Neural progenitor cell (in vitro differentiated cells): ENCODE measurements around the gene GOLGA6A. TPM values are rescaled to one million over a fixed set of nuclear protein-coding genes. Genes with fewer than 3 reads are reported as not detected.
"Not testable (repeated sequence)": the region's sequence is repeated elsewhere in the genome, so short reads cannot be mapped to it uniquely, and the experiment has no call there.

ENCODE experiments used
- DNase-seq: peaks from one replicate; pipeline ENCODE4 v3.0.0-alpha.2; 2016; ENCODE audit warnings: low spot score
- H2AFZ ChIP-seq: fragments of 200-600 bp; sonication (generic); replicated peaks from 2 replicates; pipeline ENCODE4 v1.6.1; 2016; ENCODE audit warnings: antibody characterized with exemption
- H3F3A ChIP-seq: fragments of 200-600 bp; sonication (generic); 2 replicates; pipeline ENCODE4 v1.6.1; 2016; ENCODE audit warnings: antibody characterized with exemption, low read depth
- H3K27ac ChIP-seq: fragments of 200-600 bp; sonication (generic); 2 replicates; pipeline ENCODE4 v1.5.1; 2016; ENCODE audit warnings: mild to moderate bottlenecking
- H3K27me3 ChIP-seq: fragments of 200-600 bp; sonication (generic); 2 replicates; pipeline ENCODE4 v1.6.1; 2016; ENCODE audit warnings: mild to moderate bottlenecking, moderate library complexity
- H3K36me3 ChIP-seq: fragments of 200-600 bp; sonication (generic); 2 replicates; pipeline ENCODE4 v1.5.1; 2016
- H3K4me1 ChIP-seq: fragments of 200-600 bp; sonication (generic); 2 replicates; pipeline ENCODE4 v1.6.1; 2016; ENCODE audit warnings: mixed run types
- H3K4me2 ChIP-seq: fragments of 200-600 bp; sonication (generic); 2 replicates; pipeline ENCODE4 v1.6.1; 2016
- H3K4me3 ChIP-seq: fragments of 200-600 bp; sonication (generic); 2 replicates; pipeline ENCODE4 v1.5.1; 2016
- H3K79me2 ChIP-seq: fragments of 200-600 bp; sonication (generic); 2 replicates; pipeline ENCODE4 v1.6.1; 2016; ENCODE audit warnings: low read depth
- H3K9ac ChIP-seq: fragments of 200-600 bp; sonication (generic); 2 replicates; pipeline ENCODE4 v1.6.1; 2016
- H3K9me3 ChIP-seq: fragments of 200-600 bp; sonication (generic); 2 replicates; pipeline ENCODE4 v1.5.1; 2016; ENCODE audit warnings: low read depth
- H4K20me1 ChIP-seq: fragments of 200-600 bp; sonication (generic); 2 replicates; pipeline ENCODE4 v1.6.1; 2016; ENCODE audit warnings: low read depth
- H3K27ac Mint-ChIP-seq: 3 replicates; pipeline ENCODE4 v1.8.0; 2021; ENCODE audit warnings: mixed read lengths
- H3K27me3 Mint-ChIP-seq: 2 replicates; pipeline ENCODE4 v1.8.0; 2022; ENCODE audit warnings: low read depth, mild to moderate bottlenecking, inconsistent platforms, moderate library complexity, mixed read lengths; ENCODE audit not compliant: insufficient read depth
- H3K36me3 Mint-ChIP-seq: 3 replicates; pipeline ENCODE4 v1.8.0; 2021; ENCODE audit warnings: mixed read lengths
- H3K4me1 Mint-ChIP-seq: 3 replicates; pipeline ENCODE4 v1.8.0; 2021; ENCODE audit warnings: mixed read lengths
- H3K4me3 Mint-ChIP-seq: 3 replicates; pipeline ENCODE4 v1.8.0; 2021; ENCODE audit warnings: mild to moderate bottlenecking, moderate library complexity, mixed read lengths
- H3K9me3 Mint-ChIP-seq: 3 replicates; pipeline ENCODE4 v1.8.0; 2020; ENCODE audit warnings: mixed read lengths
- total RNA-seq: library from RNA; depleted of rRNA; stranded (reverse); fragments of >200 nt; gene quantifications from 2 replicates; pipeline ENCODE4 v1.2.3, GENCODE V29; 2015; ENCODE audit warnings: low replicate concordance
- TF ChIP-seq, protein P1 (sequence below): fragments of 200-600 bp; sonication (generic); IDR thresholded peaks from 2 replicates; pipeline ENCODE4 v1.5.1; 2017; ENCODE audit warnings: antibody characterized with exemption, mild to moderate bottlenecking

GOLGA6A gene
- total RNA-seq, 1 donor from 2014 or later: 0.04 TPM

- not testable (repeated sequence) for H3K36me3 Mint-ChIP-seq, H3K27me3 ChIP-seq, H3K4me3 ChIP-seq, H3K9me3 ChIP-seq, H3K4me1 ChIP-seq, H3K4me2 ChIP-seq, H3K9me3 Mint-ChIP-seq, H3K27me3 Mint-ChIP-seq, DNase-seq, H3K9ac ChIP-seq, H4K20me1 ChIP-seq, H3K27ac Mint-ChIP-seq, H3K79me2 ChIP-seq, H3F3A ChIP-seq, H3K4me3 Mint-ChIP-seq, H3K36me3 ChIP-seq, H3K27ac ChIP-seq, H3K4me1 Mint-ChIP-seq, H2AFZ ChIP-seq
Observed at GRCh38 chr15:74096753-74097474, 14.6 kb upstream of the GOLGA6A start.

- H3K36me3 Mint-ChIP-seq, H3K27me3 Mint-ChIP-seq, H3K4me3 Mint-ChIP-seq, H3K27ac ChIP-seq, H3K4me1 ChIP-seq, H3K79me2 ChIP-seq, DNase-seq, H3K27me3 ChIP-seq, H3K4me3 ChIP-seq, H3K36me3 ChIP-seq, H3K4me2 ChIP-seq, H3K27ac Mint-ChIP-seq, H3K4me1 Mint-ChIP-seq, H2AFZ ChIP-seq, H3K9me3 Mint-ChIP-seq, H3F3A ChIP-seq, H4K20me1 ChIP-seq, H3K9ac ChIP-seq, H3K9me3 ChIP-seq: not testable (repeated sequence)
Observed at GRCh38 chr15:74095610-74096009, 13.3 kb upstream of the GOLGA6A start.

DNA sequence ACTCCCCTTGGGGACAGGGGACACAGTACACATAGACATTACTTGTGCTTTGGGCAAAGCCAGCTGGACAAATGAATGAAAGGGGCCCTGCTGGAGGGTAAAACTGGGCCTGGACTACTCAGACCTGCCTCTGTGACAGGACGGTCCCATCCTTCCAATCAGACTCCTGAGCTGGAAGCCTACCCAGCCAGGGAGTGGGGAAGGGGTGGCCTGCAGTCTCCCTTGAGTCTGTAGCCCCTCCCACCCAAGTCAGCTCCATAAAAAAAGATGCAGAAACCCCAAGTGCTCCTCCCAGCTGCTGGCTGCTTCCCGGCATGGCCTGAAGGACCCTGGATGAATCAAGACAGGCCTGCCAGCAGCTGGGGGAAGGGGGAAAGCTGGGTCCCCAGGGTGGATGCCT, 12.2 kb upstream of the GOLGA6A start:
- not testable (repeated sequence) for H3K9me3 Mint-ChIP-seq, H3K9ac ChIP-seq, H4K20me1 ChIP-seq, H3K4me1 Mint-ChIP-seq, H3K4me3 ChIP-seq, H3K4me3 Mint-ChIP-seq, H3K27me3 Mint-ChIP-seq, H3K4me1 ChIP-seq, H3F3A ChIP-seq, H2AFZ ChIP-seq, H3K36me3 Mint-ChIP-seq, H3K79me2 ChIP-seq, H3K27ac Mint-ChIP-seq, H3K4me2 ChIP-seq, H3K27me3 ChIP-seq, H3K27ac ChIP-seq, H3K9me3 ChIP-seq, DNase-seq, H3K36me3 ChIP-seq

DNA sequence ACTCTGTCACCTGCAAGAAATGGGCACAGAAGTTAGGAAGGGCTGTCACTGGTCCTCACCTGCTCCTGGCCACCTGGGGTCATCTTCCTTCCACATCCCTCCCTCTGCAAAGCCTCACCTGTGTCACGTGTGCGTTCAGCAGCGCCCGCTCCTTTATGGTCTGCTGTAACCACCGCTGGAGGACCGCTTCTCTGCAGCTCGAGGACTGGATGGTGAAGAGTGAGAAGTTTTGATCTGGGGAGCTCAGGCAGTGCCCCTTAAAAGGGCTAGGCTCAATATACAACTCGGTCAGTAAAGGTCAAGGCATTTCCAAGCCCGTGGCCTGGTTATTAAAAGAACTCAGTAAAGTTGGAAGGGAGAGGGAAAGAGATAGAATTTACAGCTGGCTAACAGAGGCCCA, 6.6 kb downstream of the GOLGA6A start:
- not testable (repeated sequence) for H3K4me1 ChIP-seq, H4K20me1 ChIP-seq, H3K27me3 ChIP-seq, H3K27ac ChIP-seq, H3K9me3 Mint-ChIP-seq, H3K9me3 ChIP-seq, H3K9ac ChIP-seq, H3K4me1 Mint-ChIP-seq, H3K4me3 Mint-ChIP-seq, H3K36me3 ChIP-seq, H3K79me2 ChIP-seq, H3K27ac Mint-ChIP-seq, H3K27me3 Mint-ChIP-seq, H2AFZ ChIP-seq, H3F3A ChIP-seq, H3K4me3 ChIP-seq, H3K36me3 Mint-ChIP-seq, H3K4me2 ChIP-seq, DNase-seq

- H3K79me2 ChIP-seq, H2AFZ ChIP-seq, H3K27ac ChIP-seq, H4K20me1 ChIP-seq, H3K27me3 Mint-ChIP-seq, H3K4me1 Mint-ChIP-seq, H3K27me3 ChIP-seq, H3F3A ChIP-seq, H3K4me3 ChIP-seq, H3K36me3 Mint-ChIP-seq, H3K4me1 ChIP-seq, H3K36me3 ChIP-seq, H3K9me3 ChIP-seq, H3K9me3 Mint-ChIP-seq, H3K9ac ChIP-seq, H3K4me3 Mint-ChIP-seq, DNase-seq, H3K27ac Mint-ChIP-seq, H3K4me2 ChIP-seq: not testable (repeated sequence)
- TF ChIP-seq, protein P1, sequence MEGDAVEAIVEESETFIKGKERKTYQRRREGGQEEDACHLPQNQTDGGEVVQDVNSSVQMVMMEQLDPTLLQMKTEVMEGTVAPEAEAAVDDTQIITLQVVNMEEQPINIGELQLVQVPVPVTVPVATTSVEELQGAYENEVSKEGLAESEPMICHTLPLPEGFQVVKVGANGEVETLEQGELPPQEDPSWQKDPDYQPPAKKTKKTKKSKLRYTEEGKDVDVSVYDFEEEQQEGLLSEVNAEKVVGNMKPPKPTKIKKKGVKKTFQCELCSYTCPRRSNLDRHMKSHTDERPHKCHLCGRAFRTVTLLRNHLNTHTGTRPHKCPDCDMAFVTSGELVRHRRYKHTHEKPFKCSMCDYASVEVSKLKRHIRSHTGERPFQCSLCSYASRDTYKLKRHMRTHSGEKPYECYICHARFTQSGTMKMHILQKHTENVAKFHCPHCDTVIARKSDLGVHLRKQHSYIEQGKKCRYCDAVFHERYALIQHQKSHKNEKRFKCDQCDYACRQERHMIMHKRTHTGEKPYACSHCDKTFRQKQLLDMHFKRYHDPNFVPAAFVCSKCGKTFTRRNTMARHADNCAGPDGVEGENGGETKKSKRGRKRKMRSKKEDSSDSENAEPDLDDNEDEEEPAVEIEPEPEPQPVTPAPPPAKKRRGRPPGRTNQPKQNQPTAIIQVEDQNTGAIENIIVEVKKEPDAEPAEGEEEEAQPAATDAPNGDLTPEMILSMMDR: peak; percentile 50
Observed at GRCh38 chr15:74072614-74073337, 9.6 kb downstream of the GOLGA6A start.

DNA sequence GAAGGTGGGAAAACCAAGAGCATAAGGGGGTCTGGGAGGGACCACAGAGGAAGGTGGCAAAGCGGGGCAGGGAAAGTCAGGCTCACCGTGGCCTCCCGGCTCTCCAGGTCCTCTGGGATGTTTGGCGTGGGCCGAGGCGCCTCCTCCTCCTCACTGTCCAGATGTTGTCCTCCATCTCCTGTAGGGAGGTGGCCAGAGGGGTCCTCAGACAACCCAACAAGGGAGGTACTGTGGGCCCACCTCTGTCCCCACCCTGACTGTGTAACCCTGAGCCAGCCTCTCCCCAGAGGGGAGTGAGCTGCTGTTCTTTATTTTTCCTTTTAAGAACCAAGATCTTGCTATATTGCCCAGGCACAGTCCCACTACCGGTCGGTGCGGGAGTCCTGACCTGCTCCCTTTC, 10.2 kb downstream of the GOLGA6A start:
- DNase-seq, H3K27me3 Mint-ChIP-seq, H3K4me3 Mint-ChIP-seq, H3K4me1 Mint-ChIP-seq, H3K4me1 ChIP-seq, H3K9ac ChIP-seq, H3F3A ChIP-seq, H3K27ac ChIP-seq, H3K9me3 Mint-ChIP-seq, H3K9me3 ChIP-seq, H3K36me3 ChIP-seq, H2AFZ ChIP-seq, H3K27ac Mint-ChIP-seq, H3K79me2 ChIP-seq, H3K27me3 ChIP-seq, H4K20me1 ChIP-seq, H3K4me2 ChIP-seq, H3K4me3 ChIP-seq, H3K36me3 Mint-ChIP-seq: not testable (repeated sequence)

DNA sequence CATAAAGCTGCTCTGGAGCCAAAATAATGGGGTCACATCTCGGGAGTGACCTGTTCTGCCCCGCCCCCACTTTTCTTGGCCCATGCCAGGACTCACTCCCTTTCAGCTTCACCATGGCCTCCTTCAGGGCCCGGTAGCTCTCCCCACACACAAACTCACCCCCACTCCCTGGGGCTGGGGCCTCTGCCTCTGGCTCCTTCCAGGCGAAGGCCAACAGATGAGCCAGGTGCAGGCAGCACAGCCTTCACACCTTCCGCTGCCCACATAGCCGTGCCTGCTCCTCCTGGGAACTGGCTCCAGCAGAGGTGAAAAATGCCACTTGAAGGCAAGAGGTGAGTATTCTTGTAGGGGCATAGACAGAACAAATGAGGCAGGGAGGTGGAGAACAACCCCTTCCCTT, 10.7 kb downstream of the GOLGA6A start:
- DNase-seq, H3F3A ChIP-seq, H3K27ac Mint-ChIP-seq, H3K79me2 ChIP-seq, H2AFZ ChIP-seq, H3K27me3 ChIP-seq, H3K9me3 Mint-ChIP-seq, H3K4me1 Mint-ChIP-seq, H3K27me3 Mint-ChIP-seq, H3K9ac ChIP-seq, H3K27ac ChIP-seq, H3K36me3 ChIP-seq, H3K4me1 ChIP-seq, H4K20me1 ChIP-seq, H3K4me2 ChIP-seq, H3K4me3 ChIP-seq, H3K4me3 Mint-ChIP-seq, H3K9me3 ChIP-seq, H3K36me3 Mint-ChIP-seq: not testable (repeated sequence)
